GM21576 (cell line): Measurements from ENCODE around the gene LY86.

Experiments used
- ATAC-seq: cut with Tn5 transposase; IDR thresholded peaks from one replicate; pipeline ENCODE4 v1.9.1; 2021; ENCODE audit warnings: mild to moderate bottlenecking, moderate library complexity; ENCODE audit not compliant: unreplicated experiment

LY86 gene

DNA sequence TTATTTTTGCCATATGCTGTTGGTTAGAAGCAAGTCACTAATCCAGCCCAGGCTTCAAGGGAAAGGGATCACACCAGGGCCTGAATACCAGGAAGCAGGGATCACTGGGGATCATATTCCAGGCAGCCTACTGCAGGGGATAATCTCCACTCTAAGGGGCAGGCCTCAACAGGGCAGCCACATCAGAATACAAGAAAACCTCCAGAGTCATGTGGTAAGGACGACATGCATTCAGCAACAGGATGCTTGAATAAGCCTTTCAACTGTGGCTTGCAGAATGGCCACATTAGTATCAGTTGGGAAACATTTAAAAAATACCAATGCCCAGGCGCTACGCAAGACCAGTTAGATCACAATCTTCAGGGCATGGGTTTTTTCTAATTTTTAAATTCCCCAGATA, 109.1 kb downstream of the LY86 start:
- no peak for ATAC-seq

DNA sequence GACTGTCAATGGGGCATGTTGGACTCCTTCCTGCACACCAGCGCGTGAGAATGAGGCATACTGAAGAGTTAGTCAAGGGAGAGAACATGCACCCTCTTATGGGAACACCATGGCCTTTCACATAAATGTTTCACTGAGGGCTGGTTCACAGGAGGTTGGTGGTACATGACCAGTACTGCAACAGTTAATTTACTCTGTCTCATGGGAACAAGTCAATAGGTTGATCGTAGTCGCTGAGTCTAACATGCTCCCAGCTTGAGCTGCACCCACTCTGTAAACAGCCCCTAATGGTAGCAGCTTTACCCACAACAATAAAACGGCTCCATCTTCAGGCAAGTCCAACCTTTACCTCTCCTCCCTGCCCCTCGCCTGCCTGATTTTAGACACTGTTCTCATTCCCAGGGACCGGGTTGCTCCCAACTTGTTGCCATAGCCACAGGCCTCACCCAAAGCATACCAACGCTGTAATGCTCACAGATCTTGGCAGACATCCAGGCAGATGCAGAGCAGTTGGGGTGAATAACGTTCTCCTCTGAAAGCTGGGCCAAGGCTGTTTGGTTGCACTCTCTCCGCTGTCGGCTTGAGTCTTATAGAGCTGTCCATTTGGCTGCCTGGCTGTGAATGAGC, 111.3 kb downstream of the LY86 start:
- no peak for ATAC-seq

DNA sequence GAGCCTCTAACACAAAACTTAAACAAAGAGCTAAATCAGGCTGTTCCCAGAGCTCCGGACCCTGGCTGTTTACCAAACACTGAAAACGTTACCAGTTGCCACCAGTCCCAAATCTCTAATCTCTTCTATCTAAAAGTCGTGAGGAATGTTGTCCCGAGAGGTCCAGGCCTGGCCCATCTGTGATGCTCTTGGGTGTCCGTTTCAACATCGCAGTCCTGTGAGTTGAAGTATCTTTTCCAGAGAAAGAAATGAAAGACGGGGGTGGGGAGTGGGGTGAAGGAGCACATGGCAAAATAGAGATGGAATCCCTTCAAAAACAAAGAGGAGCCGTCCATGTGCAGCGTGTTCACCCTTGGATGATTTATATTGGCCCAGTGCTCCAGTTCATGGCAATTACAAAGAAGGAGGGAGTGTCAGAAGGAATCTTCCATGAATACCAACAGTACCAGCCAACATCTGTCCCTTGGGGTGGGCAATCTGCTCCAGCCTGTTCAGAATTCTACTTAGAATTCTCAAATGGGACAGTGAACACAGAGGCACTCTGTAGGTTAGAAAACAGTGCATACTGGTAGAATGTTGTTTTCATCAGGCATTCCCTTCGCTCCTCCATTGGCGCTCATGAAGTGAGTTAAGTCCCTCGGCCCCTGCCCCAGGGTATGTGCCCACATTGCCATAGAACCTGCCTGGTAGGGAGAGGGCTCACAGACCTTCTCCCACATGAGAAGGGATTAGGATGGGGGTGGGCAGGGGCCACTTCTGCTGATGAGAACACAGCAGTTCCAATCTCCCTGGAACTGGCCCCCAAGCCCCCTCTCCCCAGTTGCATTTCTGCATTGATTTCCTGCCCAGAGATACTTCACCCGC, 112.1 kb downstream of the LY86 start:
- no peak for ATAC-seq

DNA sequence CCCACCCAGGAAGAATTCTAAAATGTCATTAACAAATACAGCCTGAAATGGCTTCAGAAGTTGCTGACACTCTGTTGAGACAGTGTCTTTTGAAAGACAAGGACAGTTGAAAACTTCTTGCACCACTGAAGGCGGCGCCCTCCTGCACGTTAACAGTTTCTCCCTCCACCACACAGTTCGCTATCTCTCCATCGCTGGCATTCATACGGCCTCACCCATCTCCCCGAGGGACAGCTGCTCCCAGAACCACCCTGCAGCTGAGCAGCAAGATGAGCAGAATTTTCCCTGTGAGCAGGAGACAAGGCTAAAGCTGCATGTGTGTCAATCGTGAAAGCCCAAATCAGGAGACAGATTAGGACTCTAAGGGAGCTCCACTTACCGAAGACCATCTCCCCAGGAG, 113.3 kb downstream of the LY86 start:
- no peak for ATAC-seq

DNA sequence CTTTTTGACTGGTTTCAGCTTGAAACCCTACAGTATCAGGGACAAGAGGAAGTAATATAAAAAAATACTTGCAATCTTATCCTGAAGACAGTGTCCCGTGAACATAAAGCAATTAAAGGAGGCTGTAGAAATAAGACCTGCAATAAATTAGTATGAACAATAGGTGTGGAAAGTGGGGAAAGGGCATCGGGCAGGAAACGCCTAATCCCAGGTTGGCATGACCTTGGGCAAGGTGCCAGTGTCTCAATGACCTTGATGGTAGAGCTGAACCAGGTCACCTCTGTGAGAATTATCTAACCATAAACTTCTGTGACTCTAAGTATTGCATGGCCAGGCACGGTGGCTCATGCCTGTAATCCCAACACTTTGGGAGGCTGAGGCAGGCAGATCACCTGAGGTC, 115.2 kb downstream of the LY86 start:
- ATAC-seq, result no peak
